D721Med (cell line): Measurements from ENCODE around the gene ADAMTS6.
"Not testable (repeated sequence)": the region's sequence is repeated elsewhere in the genome, so short reads cannot be mapped to it uniquely, and the experiment has no call there.

Source experiments
- DNase-seq: peaks from one replicate; pipeline ENCODE4 v3.0.0; 2011; ENCODE audit warnings: low spot score; ENCODE audit not compliant: insufficient read length
- FAIRE-seq: peaks from 2 replicates; lab custom pipeline; 2011; peaks lifted over from hg19 to GRCh38; lab: Jason Lieb, UNC
- CTCF ChIP-seq: IDR thresholded peaks from 2 replicates; pipeline ENCODE4 v1.5.1; 2012; ENCODE audit warnings: mild to moderate bottlenecking, control low read depth; ENCODE audit not compliant: insufficient read depth; ENCODE audit errors: missing control alignments

The ADAMTS6 gene

GRCh38 chr5:65326922-65327321 lies 154.8 kb downstream of the ADAMTS6 start:
- FAIRE-seq (no peak), DNase-seq (no peak)
- no peak for TF ChIP-seq CTCF

GRCh38 chr5:65324226-65324625 lies 157.5 kb downstream of the ADAMTS6 start:
- FAIRE-seq (no peak), DNase-seq (no peak)
- no peak for TF ChIP-seq CTCF

DNA sequence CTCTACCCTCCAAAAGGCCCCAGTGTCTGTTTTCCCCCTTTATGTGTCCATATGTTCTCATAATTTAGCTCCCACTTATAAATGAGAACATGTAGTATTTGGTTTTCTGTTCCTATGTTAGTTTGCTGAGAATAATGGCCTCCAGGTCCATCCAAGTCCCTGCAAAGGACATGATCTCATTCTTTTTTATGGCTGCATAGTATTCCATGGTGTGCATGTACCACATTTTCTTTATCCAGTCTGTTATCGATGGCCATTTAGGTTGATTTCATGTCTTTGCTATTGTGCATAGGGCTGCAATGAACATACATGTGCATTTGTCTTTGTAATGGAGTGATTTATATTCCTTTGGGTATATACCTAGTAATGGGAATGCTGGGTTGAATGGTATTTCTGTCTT lies 161.0 kb downstream of the ADAMTS6 start:
- not testable (repeated sequence) for DNase-seq, FAIRE-seq

DNA sequence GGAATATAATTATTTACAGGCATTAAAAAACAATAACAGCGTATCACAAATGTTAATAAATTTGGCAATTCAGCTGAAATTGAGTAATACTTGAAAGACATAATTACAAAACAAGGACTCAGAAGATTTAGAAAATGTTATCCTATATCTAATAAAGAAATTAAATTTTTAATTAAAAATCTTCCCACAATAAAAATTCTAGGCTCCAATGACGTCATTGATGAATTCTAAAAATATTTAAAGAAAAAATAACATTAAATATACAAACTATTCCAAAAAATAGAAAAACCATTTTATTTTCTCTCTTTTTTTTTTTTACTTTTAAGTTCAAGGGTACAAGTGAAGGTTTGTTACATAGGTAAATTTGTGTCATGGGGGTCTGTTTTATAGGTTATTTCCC lies 161.5 kb downstream of the ADAMTS6 start:
- no peak for TF ChIP-seq CTCF
- no peak for FAIRE-seq

DNA sequence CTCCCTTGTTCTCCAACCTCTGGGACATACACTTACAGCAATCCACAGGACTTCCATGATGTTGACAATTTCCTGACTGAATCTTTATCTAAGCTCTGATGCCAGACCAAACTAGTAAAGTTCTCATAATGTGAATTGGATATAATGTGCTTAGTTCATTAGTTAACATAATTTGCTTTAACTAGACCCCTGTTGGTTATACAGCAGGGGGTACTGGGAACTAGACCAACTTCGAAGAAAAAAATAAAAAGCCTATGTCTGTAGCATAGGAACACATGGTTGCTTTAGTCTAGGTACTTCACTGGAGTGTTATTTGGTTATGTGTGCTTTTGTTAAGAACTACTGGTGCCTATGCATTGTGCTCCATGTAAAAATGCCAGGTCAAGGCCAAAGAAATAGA lies 173.8 kb downstream of the ADAMTS6 start:
- FAIRE-seq: no peak
- no peak for TF ChIP-seq CTCF
- DNase-seq: no peak

More for the DNA sequence above, 161.5 kb downstream of the ADAMTS6 start:
- DNase-seq: no peak

- no peak for TF ChIP-seq CTCF
- DNase-seq: no peak
- no peak for FAIRE-seq
Measured at GRCh38 chr5:65307088-65307487, 174.6 kb downstream of the ADAMTS6 start.

DNA sequence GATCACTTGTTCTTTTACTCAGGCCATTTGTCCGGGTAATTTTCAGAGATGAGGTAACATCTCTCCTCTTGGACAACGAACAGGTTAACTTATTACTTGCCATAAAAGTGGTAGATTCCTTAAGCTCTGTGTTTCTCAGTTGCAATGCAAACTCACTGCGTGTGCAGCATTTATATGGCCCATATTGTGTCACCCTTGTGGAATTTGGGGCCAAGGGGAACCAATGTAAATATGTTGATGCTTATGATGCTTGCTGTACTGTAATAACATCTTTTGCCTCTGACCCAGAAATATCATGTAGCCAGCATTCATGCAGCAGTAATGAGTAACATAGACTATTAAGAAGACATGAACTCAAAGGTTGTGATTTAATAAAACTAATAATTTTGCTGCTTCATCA lies 175.8 kb downstream of the ADAMTS6 start:
- DNase-seq: no peak
- TF ChIP-seq CTCF: no peak
- FAIRE-seq: no peak

DNA sequence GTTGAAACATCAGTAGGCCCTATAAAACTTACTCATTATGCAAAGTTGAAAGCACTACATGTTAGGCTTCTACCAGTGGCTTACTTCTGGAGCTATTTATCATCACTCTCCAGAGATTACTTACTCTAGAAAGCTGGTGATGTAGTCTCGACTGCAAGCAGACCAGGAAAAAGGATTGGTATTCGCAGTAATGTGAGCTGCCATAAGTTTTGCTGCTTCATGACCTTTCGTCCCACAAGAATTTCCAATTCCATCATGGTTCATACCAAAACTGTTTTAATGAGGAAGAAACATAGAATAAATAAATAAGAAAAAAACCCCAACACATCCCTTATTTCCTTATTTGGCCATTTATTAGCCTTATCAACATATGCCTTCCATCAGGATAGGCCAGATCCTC lies 181.9 kb downstream of the ADAMTS6 start:
- FAIRE-seq (no peak), DNase-seq (no peak)
- TF ChIP-seq CTCF: no peak
